DMS153 treated with DMSO at 0.1 percent for 48 hours (cell line): Measurements from ENCODE around the gene FKBP9.
"Not testable (repeated sequence)": the region's sequence is repeated elsewhere in the genome, so short reads cannot be mapped to it uniquely, and the experiment has no call there.

Source experiments
- DNase-seq: peaks from one replicate; lab custom pipeline; 2025; ENCODE audit not compliant: unreplicated experiment; lab: John Stamatoyannopoulos, UW

FKBP9 gene

GRCh38 chr7:32957326-32958045 is at the start of gene FKBP9:
TSS of gene FKBP9 (plus strand) at chr7:32957440. CDS start at chr7:32957574, 134 bp downstream.
- peak; percentile 55 for DNase-seq

- no peak for DNase-seq
These were observed 47.0 kb upstream of the FKBP9 start for GRCh38 chr7:32910195-32910594.

- no peak for DNase-seq
These were observed 43.1 kb upstream of the FKBP9 start for GRCh38 chr7:32914184-32914583.

- no peak for DNase-seq
These were observed 42.2 kb upstream of the FKBP9 start for GRCh38 chr7:32915041-32915536.

- DNase-seq, result no peak
These were observed 41.2 kb upstream of the FKBP9 start for GRCh38 chr7:32916006-32916405.

- DNase-seq, result not testable (repeated sequence)
These were observed 40.2 kb upstream of the FKBP9 start for GRCh38 chr7:32916994-32917393.

GRCh38 chr7:32921896-32922295 is 35.3 kb upstream of the FKBP9 start:
- DNase-seq, result no peak

- no peak for DNase-seq
These were observed 28.4 kb upstream of the FKBP9 start for GRCh38 chr7:32928785-32929298.

GRCh38 chr7:32929430-32930143 is 27.7 kb upstream of the FKBP9 start:
- no peak for DNase-seq

GRCh38 chr7:32930378-32930777 is 26.9 kb upstream of the FKBP9 start:
- DNase-seq, result no peak

- DNase-seq, result no peak
These were observed 21.7 kb upstream of the FKBP9 start for GRCh38 chr7:32935558-32935957.

GRCh38 chr7:32936689-32937088 is 20.6 kb upstream of the FKBP9 start:
- no peak for DNase-seq

GRCh38 chr7:32937344-32938174 is 19.7 kb upstream of the FKBP9 start:
- DNase-seq, result peak; percentile 56

GRCh38 chr7:32941181-32941580 is 16.1 kb upstream of the FKBP9 start:
- DNase-seq, result no peak

GRCh38 chr7:32941681-32942414 is 15.4 kb upstream of the FKBP9 start:
- DNase-seq, result peak; percentile 42

GRCh38 chr7:32942415-32943251 is 14.6 kb upstream of the FKBP9 start:
- peak; percentile 91 for DNase-seq

GRCh38 chr7:32943252-32944030 is 13.8 kb upstream of the FKBP9 start:
- peak; percentile 3 for DNase-seq

GRCh38 chr7:32947420-32947983 is 9.7 kb upstream of the FKBP9 start:
- DNase-seq, result no peak

GRCh38 chr7:32948202-32948601 is 9.0 kb upstream of the FKBP9 start:
- DNase-seq, result no peak
